Testis (tissue), 3 donors: Measurements from ENCODE around the gene DDOST. TPM values are rescaled to one million over a fixed set of nuclear protein-coding genes. Genes with fewer than 3 reads are reported as not detected.
A peak's percentile ranks its signal among the peaks of the same experiment; 100 is the strongest.

Source experiments
- DNase-seq: peaks from one replicate; pipeline ENCODE4 v3.0.0-alpha.2; 2019
- H3K27ac ChIP-seq, 2 donors: fragments of 200-600 bp; sonication (generic); one replicate each; pipeline ENCODE4 v1.5.1; 2019
- H3K27me3 ChIP-seq: fragments of 200-600 bp; sonication (generic); one replicate; pipeline ENCODE4 v1.5.1; 2019
- H3K36me3 ChIP-seq: fragments of 200-600 bp; sonication (generic); one replicate; pipeline ENCODE4 v1.5.1; 2017; ENCODE audit warnings: low read depth; ENCODE audit errors: missing control alignments
- H3K4me1 ChIP-seq: fragments of 200-600 bp; sonication (generic); one replicate; pipeline ENCODE4 v1.5.1; 2019
- H3K4me3 ChIP-seq, 2 donors: fragments of 200-600 bp; sonication (generic); one replicate each; pipeline ENCODE4 v1.5.1; 2017 to 2019
- H3K9me3 ChIP-seq: fragments of 200-600 bp; sonication (generic); one replicate; pipeline ENCODE4 v1.5.1; 2017
- POLR2A ChIP-seq: fragments of 450-650 bp; IDR thresholded peaks from one replicate; pipeline ENCODE4 v1.6.1; 2017; ENCODE audit warnings: antibody characterized with exemption, mild to moderate bottlenecking, moderate library complexity
- WGBS, 2 donors: methylation state at CpG; one replicate each; pipeline ENCODE4 v1.1.5; 2018; 5-methylcytosine and 5-hydroxymethylcytosine counted together
- intact Hi-C: fragments of 100-400 bp; cut with DNase I; formaldehyde crosslinking; loops from one replicate; pipeline ENCODE4 v1.15.1; 2023; ENCODE audit warnings: low total_unique reads
- polyA plus RNA-seq: library from polyadenylated mRNA; stranded (reverse); fragments of 350-450 nt; fragmentation: Illumina TruSeq; extraction: RNeasy Lipid Tissue Mini Kit (QIAGEN cat#74804); gene quantifications from one replicate; pipeline ENCODE4 v1.2.3, GENCODE V29; 2014; ENCODE audit warnings: low read depth, low replicate concordance; ENCODE audit not compliant: insufficient read depth
- total RNA-seq, 2 donors: library from RNA; depleted of rRNA; stranded (reverse); fragments of >200 nt; gene quantifications; one replicate each; pipeline ENCODE4 v1.2.3, GENCODE V29; 2016
- TF ChIP-seq, protein P1 (sequence below), 3 experiments: fragments of 450-650 bp in 2 of 3; fragments of 200-600 bp in 1 of 3; sonication (generic) in 1 of 3; IDR thresholded peaks; one replicate each; pipeline ENCODE4 v1.5.1; 2016 to 2019; ENCODE audit warnings: antibody characterized with exemption in 3 of 3, mild to moderate bottlenecking in 2 of 3, moderate library complexity in 1 of 3

DDOST gene
- total and polyA plus RNA-seq, 3 donors from 2014 or later: 207 to 275 (median 237) TPM

DNA sequence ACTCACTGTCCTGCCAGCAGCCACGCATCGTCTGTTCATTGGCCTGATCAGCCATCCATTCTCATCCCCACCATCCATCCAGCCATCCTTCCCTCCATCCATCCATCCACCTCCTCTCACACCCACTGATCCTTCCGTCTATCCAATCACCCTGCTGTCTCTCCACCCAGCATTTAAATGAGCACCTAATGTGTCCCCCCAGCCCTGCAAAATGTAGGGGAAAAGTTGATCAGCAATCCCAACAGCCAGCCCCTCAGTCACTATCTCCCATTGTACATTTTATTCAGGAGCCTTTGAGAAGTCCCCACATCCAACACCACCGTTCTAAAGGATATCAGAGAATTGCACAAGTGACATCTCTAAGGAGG, 11.1 kb upstream of the DDOST start:
- no peaks in the 10 kb centered on the region for H3K4me1 ChIP-seq
- TF ChIP-seq POLR2A: no peak
- TF ChIP-seq, protein P1, sequence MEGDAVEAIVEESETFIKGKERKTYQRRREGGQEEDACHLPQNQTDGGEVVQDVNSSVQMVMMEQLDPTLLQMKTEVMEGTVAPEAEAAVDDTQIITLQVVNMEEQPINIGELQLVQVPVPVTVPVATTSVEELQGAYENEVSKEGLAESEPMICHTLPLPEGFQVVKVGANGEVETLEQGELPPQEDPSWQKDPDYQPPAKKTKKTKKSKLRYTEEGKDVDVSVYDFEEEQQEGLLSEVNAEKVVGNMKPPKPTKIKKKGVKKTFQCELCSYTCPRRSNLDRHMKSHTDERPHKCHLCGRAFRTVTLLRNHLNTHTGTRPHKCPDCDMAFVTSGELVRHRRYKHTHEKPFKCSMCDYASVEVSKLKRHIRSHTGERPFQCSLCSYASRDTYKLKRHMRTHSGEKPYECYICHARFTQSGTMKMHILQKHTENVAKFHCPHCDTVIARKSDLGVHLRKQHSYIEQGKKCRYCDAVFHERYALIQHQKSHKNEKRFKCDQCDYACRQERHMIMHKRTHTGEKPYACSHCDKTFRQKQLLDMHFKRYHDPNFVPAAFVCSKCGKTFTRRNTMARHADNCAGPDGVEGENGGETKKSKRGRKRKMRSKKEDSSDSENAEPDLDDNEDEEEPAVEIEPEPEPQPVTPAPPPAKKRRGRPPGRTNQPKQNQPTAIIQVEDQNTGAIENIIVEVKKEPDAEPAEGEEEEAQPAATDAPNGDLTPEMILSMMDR (IDR thresholded peaks at IDR 0.05): no peak
- 91 to 95% methylated on average over 4 of the region's 4 CpGs for WGBS, 2 donors
- no peaks in the 10 kb centered on the region for H3K36me3 ChIP-seq
- intact Hi-C loops: no loop called here
- H3K27ac ChIP-seq: no peak overlapping the region
- no peak for DNase-seq
- no peaks in the 10 kb centered on the region for H3K27me3 ChIP-seq
- H3K4me3 ChIP-seq: no peak overlapping the region
- H3K9me3 ChIP-seq: no peaks in the 10 kb centered on the region

DNA sequence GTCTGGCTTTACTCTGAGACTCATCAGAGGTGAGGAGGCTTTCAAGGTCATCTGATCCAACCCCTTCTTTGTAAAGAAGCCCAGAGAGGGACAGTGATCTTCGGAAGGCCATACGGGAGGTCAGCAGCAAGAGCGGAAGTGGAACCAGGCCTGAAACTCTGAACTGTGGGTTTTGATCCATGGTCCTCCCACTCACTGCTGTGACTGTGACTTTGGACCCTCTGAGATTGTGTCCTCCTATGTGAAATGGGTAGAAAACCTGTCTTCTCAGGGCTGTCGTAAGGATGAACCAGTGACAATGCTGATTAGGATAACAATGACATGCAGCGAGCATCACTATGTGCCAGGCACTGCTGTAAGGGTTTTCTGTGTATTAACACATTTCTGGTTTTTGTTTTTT, 9.8 kb upstream of the DDOST start:
- Histone ChIP-seq H3K4me1 (no peaks in the 10 kb centered on the region), H3K9me3 (no peaks in the 10 kb centered on the region), H3K27ac (no peak overlapping the region), H3K27me3 (no peaks in the 10 kb centered on the region), H3K36me3 (no peaks in the 10 kb centered on the region), H3K4me3 (no peak overlapping the region)
- no peak for DNase-seq
- 90 to 92% methylated on average over 5 of the region's 5 CpGs for WGBS, 2 donors
- intact Hi-C loops: no loop called here
- TF ChIP-seq POLR2A: no peak
- TF ChIP-seq, protein P1 (IDR thresholded peaks at IDR 0.05): no peak

DNA sequence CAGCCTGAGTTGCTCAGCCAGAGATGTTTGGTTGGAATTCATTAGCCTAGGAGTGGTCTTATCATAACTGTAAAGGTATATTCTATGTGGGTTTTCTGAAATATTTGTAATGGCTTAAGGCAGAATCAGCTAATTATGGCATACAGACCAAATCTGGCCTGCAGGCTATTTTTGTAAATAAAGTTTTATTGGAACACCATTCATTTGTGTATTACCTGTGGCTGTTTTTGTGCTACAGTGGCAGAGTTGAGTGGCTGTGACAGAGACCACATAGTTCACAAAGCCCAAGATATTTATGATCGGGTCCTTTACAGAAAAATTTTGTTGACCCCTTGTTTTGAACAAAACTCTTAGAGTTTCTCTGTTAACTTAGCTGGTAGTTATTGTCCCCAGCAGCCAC, 7.4 kb upstream of the DDOST start:
- Histone ChIP-seq H3K27me3 (no peaks in the 10 kb centered on the region), H3K9me3 (no peaks in the 10 kb centered on the region), H3K4me3 (no peak overlapping the region), H3K27ac (no peak overlapping the region), H3K4me1 (no peaks in the 10 kb centered on the region), H3K36me3 (no peaks in the 10 kb centered on the region)
- intact Hi-C loops: no loop called here
- TF ChIP-seq POLR2A: no peak
- TF ChIP-seq, protein P1 (IDR thresholded peaks at IDR 0.05): no peak
- 90 to 93% methylated on average over 1 of the region's 1 CpG for WGBS, 2 donors
- DNase-seq: no peak

DNA sequence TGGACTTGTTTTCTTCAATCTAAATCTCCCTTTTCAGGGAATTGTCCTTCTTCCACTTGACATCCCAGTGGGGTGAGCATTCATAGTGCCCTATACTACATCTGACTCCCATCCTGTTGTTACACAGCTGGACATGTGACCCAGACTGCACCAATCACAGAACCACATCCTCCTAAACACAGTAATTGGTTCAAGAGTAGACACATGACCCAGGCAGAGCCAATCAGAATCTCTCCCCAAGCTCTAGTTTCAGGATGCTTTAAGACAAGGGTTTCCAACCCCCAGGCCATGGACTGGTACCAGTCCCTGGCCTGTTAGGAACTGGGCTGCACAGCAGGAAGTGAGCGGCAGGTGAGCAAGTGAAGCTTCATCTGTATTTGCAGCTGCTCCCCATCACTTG, 5.6 kb upstream of the DDOST start:
- DNase-seq: peak; percentile 66
- no peak overlapping the region for H3K27ac ChIP-seq
- intact Hi-C loops: no loop called here
- H3K36me3 ChIP-seq: no peaks in the 10 kb centered on the region
- H3K27me3 ChIP-seq: no peaks in the 10 kb centered on the region
- H3K4me1 ChIP-seq: peaks cover 5% of the 10 kb centered on the region
- 86 to 95% methylated on average over 1 of the region's 1 CpG for WGBS, 2 donors
- H3K9me3 ChIP-seq: no peaks in the 10 kb centered on the region
- no peak for TF ChIP-seq POLR2A
- TF ChIP-seq, protein P1 (IDR thresholded peaks at IDR 0.05): no peak
- no peak overlapping the region for H3K4me3 ChIP-seq

DNA sequence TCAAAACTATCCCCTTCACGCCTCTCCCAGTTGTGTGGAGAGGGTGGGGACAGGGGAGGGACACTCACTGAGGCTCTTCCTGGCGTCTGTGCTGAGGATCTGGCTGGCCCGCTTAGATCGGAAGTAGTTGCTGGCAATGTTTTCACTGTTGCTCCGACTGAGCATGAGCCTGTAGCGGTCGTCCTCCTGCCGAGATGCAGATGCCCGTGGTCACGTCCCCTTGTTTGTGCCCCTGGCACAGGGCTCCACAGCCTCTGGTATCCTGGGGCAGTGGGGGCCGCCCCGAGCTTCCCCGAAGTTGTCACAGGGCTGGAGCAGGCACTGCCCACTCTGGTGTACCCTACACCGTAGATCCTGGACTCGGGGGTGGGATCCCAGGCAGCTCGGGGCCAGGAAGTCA, 5.0 kb upstream of the DDOST start:
- H3K27ac ChIP-seq: no peak overlapping the region
- H3K36me3 ChIP-seq: no peaks in the 10 kb centered on the region
- intact Hi-C loops: no loop called here
- H3K4me3 ChIP-seq: no peak overlapping the region
- no peaks in the 10 kb centered on the region for H3K27me3 ChIP-seq
- TF ChIP-seq, protein P1 (IDR thresholded peaks at IDR 0.05): no peak
- no peak for TF ChIP-seq POLR2A
- DNase-seq: no peak
- no peaks in the 10 kb centered on the region for H3K9me3 ChIP-seq
- 68 to 72% methylated on average over 8 to 14 of the region's 16 CpGs for WGBS, 2 donors
- H3K4me1 ChIP-seq: peaks cover 5% of the 10 kb centered on the region
